VCaP (cell line): Measurements from ENCODE around the gene GADD45GIP1.
A peak's percentile ranks its signal among the peaks of the same experiment; 100 is the strongest.

Experiments used
- H3K27ac ChIP-seq: fragments of 450-650 bp; 2 replicates; pipeline ENCODE4 v1.5.1; 2017
- CTCF ChIP-seq: fragments of 450-650 bp; conservative IDR thresholded peaks from 2 replicates; pipeline ENCODE4 v1.5.1; 2017; ENCODE audit warnings: mild to moderate bottlenecking, moderate library complexity

The GADD45GIP1 gene

GRCh38 chr19:13001502-13002165, 44.6 kb upstream of the GADD45GIP1 start:
- H3K27ac ChIP-seq, result peak overlapping the region; percentile 100
- TF ChIP-seq CTCF, result no peak

- TF ChIP-seq CTCF, result no peak
- peak overlapping the region; percentile 100 for H3K27ac ChIP-seq
Observed at GRCh38 chr19:13001166-13001501, 44.1 kb upstream of the GADD45GIP1 start.

- TF ChIP-seq CTCF, result no peak
- H3K27ac ChIP-seq, result peak overlapping the region; percentile 100
Observed at GRCh38 chr19:12997967-12998940, 41.2 kb upstream of the GADD45GIP1 start.

GRCh38 chr19:12997179-12997966, 40.4 kb upstream of the GADD45GIP1 start:
- no peak for TF ChIP-seq CTCF
- H3K27ac ChIP-seq, result peak overlapping the region; percentile 100

- peak overlapping the region; percentile 100 for H3K27ac ChIP-seq
- TF ChIP-seq CTCF, result peak; percentile 32
Observed at GRCh38 chr19:12996406-12997094, 39.5 kb upstream of the GADD45GIP1 start.

GRCh38 chr19:12995596-12996405, 38.8 kb upstream of the GADD45GIP1 start:
- no peak for TF ChIP-seq CTCF
- H3K27ac ChIP-seq, result peak overlapping the region; percentile 100
